K562 (cell line): ENCODE data around the gene DDX41. TPM values are rescaled to one million over a fixed set of nuclear protein-coding genes. Genes with fewer than 3 reads are reported as not detected.

Source experiments
- ARID1B ChIP-seq: fragments of 450-650 bp; IDR thresholded peaks from 2 replicates; pipeline ENCODE4 v1.6.1; 2016; ENCODE audit warnings: antibody characterized with exemption, mild to moderate bottlenecking, inconsistent platforms
- BRD4 ChIP-seq: fragments of 200-600 bp; sonication (generic); IDR thresholded peaks from 2 replicates; pipeline ENCODE4 v1.6.1; 2017; ENCODE audit warnings: inconsistent platforms
- IFI16 ChIP-seq: fragments of 250-450 bp; sonication (Bioruptor Pico); IDR thresholded peaks from 2 replicates; pipeline ENCODE4 v2.1.2; 2022; ENCODE audit warnings: mild to moderate bottlenecking, inconsistent platforms
- KDM1A ChIP-seq, 2 experiments: fragments of 450-650 bp; IDR thresholded peaks; 2 replicates each; pipeline ENCODE4 v1.6.1; 2016; ENCODE audit warnings: mild to moderate bottlenecking in 2 of 2
- KDM5B ChIP-seq: fragments of 200-600 bp; sonication (generic); IDR thresholded peaks from 2 replicates; pipeline ENCODE4 v1.6.1; 2012; ENCODE audit warnings: low read depth, mild to moderate bottlenecking, moderate library complexity, low read length, control low read depth, inconsistent platforms; ENCODE audit not compliant: insufficient replicate concordance
- MTA3 ChIP-seq: fragments of 450-650 bp; formaldehyde crosslinking; IDR thresholded peaks from 2 replicates; pipeline ENCODE4 v1.6.1; 2017; ENCODE audit warnings: mild to moderate bottlenecking, borderline replicate concordance
- NELFE ChIP-seq: IDR thresholded peaks from 2 replicates; pipeline ENCODE4 v1.6.1; 2011; ENCODE audit warnings: mild to moderate bottlenecking; ENCODE audit not compliant: insufficient read depth, insufficient read length
- PCBP2 ChIP-seq: fragments of 200-400 bp; formaldehyde crosslinking; IDR thresholded peaks from 2 replicates; pipeline ENCODE4 v1.6.1; 2018; ENCODE audit warnings: low read length, low read depth, mild to moderate bottlenecking, moderate library complexity; ENCODE audit not compliant: poor library complexity, severe bottlenecking
- PHF8 ChIP-seq: fragments of 200-600 bp; sonication (generic); IDR thresholded peaks from 2 replicates; pipeline ENCODE4 v1.6.1; 2012; ENCODE audit warnings: mixed run types, mild to moderate bottlenecking, inconsistent platforms, low read length, moderate library complexity, borderline replicate concordance
- POLR2AphosphoS5 ChIP-seq: IDR thresholded peaks from 2 replicates; pipeline ENCODE4 v1.6.1; 2011; ENCODE audit warnings: mild to moderate bottlenecking, low read depth, low read length, moderate library complexity; ENCODE audit not compliant: control insufficient read depth, insufficient read depth
- SMAD4 ChIP-seq: fragments of 250-450 bp; sonication (Bioruptor Pico); conservative IDR thresholded peaks from 2 replicates; pipeline ENCODE4 v1.8.0; 2021; ENCODE audit warnings: inconsistent platforms, mild to moderate bottlenecking, moderate library complexity
- SRSF9 ChIP-seq: fragments of 200-400 bp; formaldehyde crosslinking; IDR thresholded peaks from 2 replicates; pipeline ENCODE4 v1.6.1; 2017; ENCODE audit warnings: low read depth, low read length, borderline replicate concordance
- TAF1 ChIP-seq: IDR thresholded peaks from 2 replicates; pipeline ENCODE4 v1.6.1; 2011; ENCODE audit warnings: mild to moderate bottlenecking, low read length, moderate library complexity; ENCODE audit not compliant: insufficient read depth, control insufficient read depth, severe bottlenecking; ENCODE audit errors: extremely low read depth
- TAL1 ChIP-seq: fragments of 450-650 bp; IDR thresholded peaks from 2 replicates; pipeline ENCODE4 v1.6.1; 2016; ENCODE audit warnings: mild to moderate bottlenecking
- ZEB2 ChIP-seq: fragments of 450-650 bp; IDR thresholded peaks from 2 replicates; pipeline ENCODE4 v1.6.1; 2016
- ZNF124 ChIP-seq: sonication (generic); formaldehyde crosslinking; IDR thresholded peaks from 2 replicates; pipeline ENCODE4 v1.8.1; 2022; ENCODE audit warnings: missing genetic modification reagents
- ZNF407 ChIP-seq: fragments of 450-650 bp; IDR thresholded peaks from 2 replicates; pipeline ENCODE4 v1.6.1; 2016; ENCODE audit warnings: low read depth
- ZNF561 ChIP-seq: fragments of 450-650 bp; formaldehyde crosslinking; conservative IDR thresholded peaks from 2 replicates; pipeline ENCODE4 v1.4.0; 2020; ENCODE audit warnings: mild to moderate bottlenecking, moderate library complexity
- ZNF639 ChIP-seq, 2 experiments: fragments of 200-800 bp in 1 of 2; sonication (Bioruptor generic) in 1 of 2; sonication (generic) in 1 of 2; formaldehyde crosslinking in 1 of 2; IDR thresholded peaks in 1 of 2; conservative IDR thresholded peaks in 1 of 2; 2 replicates each; pipeline versions ENCODE4 v1.5.0 to v1.6.1; 2016 to 2020; ENCODE audit warnings: missing compliant biosample characterization in 1 of 2, missing genetic modification characterization in 1 of 2, missing genetic modification reagents in 1 of 2
- polyA plus RNA-seq, 8 experiments: library from polyadenylated mRNA; depleted of rRNA in 4 of 8; stranded (reverse) in 5 of 8; unstranded in 3 of 8; fragments of >200 nt; fragmentation: Nextera tagmentation in 2 of 8; fragmentation: Illumina TruSeq in 1 of 8; extraction: Ambion mirVana in 2 of 8; extraction: Trizol in 1 of 8; gene quantifications; 2 replicates each; pipeline versions ENCODE4 v1.2.1 to v1.2.3, GENCODE V29; 2011 to 2014; ENCODE audit warnings: inconsistent platforms in 1 of 8, missing spikeins in 1 of 8
- total RNA-seq, 7 experiments: library from RNA; depleted of rRNA in 6 of 7; stranded (reverse); fragments of >200 nt in 6 of 7; fragmentation: Illumina TruSeq in 2 of 7; extraction: Trizol in 2 of 7; gene quantifications; 2 replicates each; pipeline versions ENCODE4 v1.2.1 to v1.2.3, GENCODE V29; 2011 to 2021; ENCODE audit warnings: low replicate concordance in 1 of 7

Gene DDX41
- total and polyA plus RNA-seq, 9 of the 15 experiments (the other 6 are each of a cell fraction or from before 2014, with no cell fraction given): 38.2 to 284 (median 116) TPM

- TF ChIP-seq KDM5B (peak; percentile 69), IFI16 (no peak), SMAD4 (CRISPR knock-in tag) (0 out of 2 replicates have a peak, but pooled peaks have one; percentile 23), ZNF124 (CRISPR knock-in tag) (no peak), ZNF639 (CRISPR knock-in tag; conservative IDR thresholded peaks at IDR 0.05 in 1 of 2, IDR thresholded peaks at IDR 0.05 in 1 of 2) (peak in 1 of 2 experiments; percentile 69; a peak in 1 of 4 replicates), POLR2AphosphoS5 (peak; percentile 71), PCBP2 (no peak), MTA3 (peak; percentile 67; the same call in 1 of the 2 replicates), TAF1 (peak; percentile 87), PHF8 (peak; percentile 48; the same call in 1 of the 2 replicates), NELFE (peak; percentile 8), SRSF9 (no peak), ZNF407 (no peak), KDM1A (IDR thresholded peaks at IDR 0.05) (peak in 1 of 2 experiments; percentile 63; a peak in 1 of 4 replicates), ARID1B (peak; percentile 35; the same call in 1 of the 2 replicates), BRD4 (no peak), ZNF561 (CRISPR knock-in tag) (no peak), TAL1 (no peak), ZEB2 (no peak)
These were observed 20.0 kb downstream of the DDX41 start (continued) for GRCh38 chr5:177496727-177497291.
